ENCODE measurements around the gene CCDC120. TPM values are rescaled to one million over a fixed set of nuclear protein-coding genes. Genes with fewer than 3 reads are reported as not detected.

Gene CCDC120
- total RNA-seq, 2 donors from 2014 or later: 12.3 to 15.0 TPM

- DNase-seq (ENCODE audit: low spot score): no peak
- H3K9me3 ChIP-seq: no peaks in the 10 kb centered on the region
- intact Hi-C loops (cut with DNase I): no loop called here
- no peak for TF ChIP-seq POLR2A (IDR thresholded peaks at IDR 0.05)
- no peak for TF ChIP-seq CTCF (IDR thresholded peaks at IDR 0.05)
- TF ChIP-seq POLR2AphosphoS5 (IDR thresholded peaks at IDR 0.05): no peak
- no peak overlapping the region for H3K4me3 ChIP-seq
- H3K27ac ChIP-seq: no peak overlapping the region
- no peaks in the 10 kb centered on the region for H3K4me1 ChIP-seq (replicated peaks)
- no peaks in the 10 kb centered on the region for H3K27me3 ChIP-seq (replicated peaks; ENCODE audit: insufficient read depth)
- WGBS: 97% methylated on average over 4 of the region's 4 CpGs
- no peaks in the 10 kb centered on the region for H3K36me3 ChIP-seq
Observed at GRCh38 chrX:49096419-49096818, 37.6 kb downstream of the CCDC120 start.

DNA sequence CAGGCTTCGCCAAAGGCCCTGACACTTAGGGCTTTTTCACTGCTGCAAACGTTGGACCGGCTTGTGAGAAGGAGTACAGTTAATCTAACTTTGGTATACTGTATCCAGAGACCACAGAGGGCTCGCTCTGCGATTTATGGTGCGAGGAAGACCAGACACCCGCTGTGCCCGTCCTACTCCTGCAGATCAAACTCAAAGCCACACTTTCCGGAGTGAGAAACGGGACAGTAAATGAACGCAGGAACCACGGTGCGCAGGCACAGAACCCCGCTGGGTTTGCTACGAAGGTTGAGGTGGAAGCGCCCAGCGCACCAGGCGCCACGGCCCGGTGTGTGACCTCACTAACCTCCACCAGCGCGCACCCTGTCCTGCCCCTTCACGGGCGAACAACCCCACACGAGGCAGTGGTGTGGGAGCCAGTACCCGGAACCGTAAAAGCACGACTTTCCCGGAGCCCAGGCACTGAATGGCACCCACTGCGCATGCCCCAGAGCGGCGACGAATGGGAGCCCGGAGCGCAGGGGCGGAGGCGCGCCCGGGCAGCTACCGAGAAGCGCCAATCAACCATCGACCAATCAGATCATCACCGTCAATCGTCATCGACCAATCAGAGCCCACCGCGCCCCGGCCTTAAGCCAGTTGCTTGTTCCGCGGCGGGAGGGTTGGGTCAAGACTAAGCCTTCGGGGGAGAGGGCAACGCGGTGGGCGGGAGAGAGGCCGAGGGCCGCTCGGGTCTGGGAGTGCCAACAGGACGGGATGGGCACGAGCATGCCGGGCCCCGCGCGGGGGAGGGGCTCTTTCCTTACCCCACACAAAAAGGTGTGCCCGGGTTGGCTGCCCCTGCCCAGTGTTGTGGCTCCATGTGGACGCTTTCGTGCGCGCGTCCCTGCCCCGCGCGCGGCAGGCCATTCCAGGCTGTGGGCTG lies 42.2 kb downstream of the CCDC120 start:
- Histone ChIP-seq H3K4me3 (peak overlapping the region; percentile 36 to 42), H3K27ac (peak overlapping the region; percentile 31 to 56), H3K27me3 (replicated peaks; ENCODE audit: insufficient read depth) (no peaks in the 10 kb centered on the region), H3K9me3 (no peaks in the 10 kb centered on the region), H3K36me3 (no peaks in the 10 kb centered on the region), H3K4me1 (replicated peaks) (no peaks in the 10 kb centered on the region)
- peak; percentile 86 for DNase-seq (ENCODE audit: low spot score)
- intact Hi-C loops (cut with DNase I): no loop called here
- TF ChIP-seq POLR2A (IDR thresholded peaks at IDR 0.05) (peak; percentile 38), CTCF (IDR thresholded peaks at IDR 0.05) (no peak), POLR2AphosphoS5 (IDR thresholded peaks at IDR 0.05) (peak; percentile 87)
- WGBS: under 1% methylated on average over 32 of the region's 74 CpGs

- Histone ChIP-seq H3K9me3 (no peaks in the 10 kb centered on the region), H3K36me3 (no peaks in the 10 kb centered on the region), H3K4me1 (replicated peaks) (no peaks in the 10 kb centered on the region), H3K4me3 (peak overlapping the region; percentile 36 to 42), H3K27me3 (replicated peaks; ENCODE audit: insufficient read depth) (no peaks in the 10 kb centered on the region), H3K27ac (peak overlapping the region in 1 of 2 donors; percentile 19)
- no peak for DNase-seq (ENCODE audit: low spot score)
- TF ChIP-seq POLR2AphosphoS5 (IDR thresholded peaks at IDR 0.05) (no peak), CTCF (IDR thresholded peaks at IDR 0.05) (no peak), POLR2A (IDR thresholded peaks at IDR 0.05) (no peak)
- intact Hi-C loops (cut with DNase I): no loop called here
- 33% methylated on average over 3 of the region's 9 CpGs for WGBS
Observed at GRCh38 chrX:49101629-49101984, 42.8 kb downstream of the CCDC120 start.

DNA sequence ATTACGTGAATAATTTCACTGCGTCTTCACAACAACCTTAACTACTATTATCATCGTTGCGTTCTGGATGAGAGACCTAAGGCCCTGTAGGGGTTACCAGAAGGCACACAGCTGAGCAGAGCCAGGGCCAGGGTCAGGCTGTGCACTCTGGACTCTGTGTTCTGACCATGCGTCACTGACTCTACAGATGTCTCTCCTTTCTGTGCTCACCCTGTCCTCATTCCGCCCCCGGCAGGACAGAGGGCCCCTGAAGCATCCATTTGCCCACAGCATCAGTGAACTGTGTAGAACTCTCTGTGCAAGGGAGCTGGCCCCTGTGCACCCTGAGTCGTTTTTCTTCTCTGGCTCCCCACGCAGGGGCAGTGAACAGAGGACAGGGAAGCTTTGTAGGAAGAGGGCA lies 43.4 kb downstream of the CCDC120 start:
- Histone ChIP-seq H3K27ac (no peak overlapping the region), H3K27me3 (replicated peaks; ENCODE audit: insufficient read depth) (no peaks in the 10 kb centered on the region), H3K9me3 (no peaks in the 10 kb centered on the region), H3K36me3 (no peaks in the 10 kb centered on the region), H3K4me3 (no peak overlapping the region), H3K4me1 (replicated peaks) (no peaks in the 10 kb centered on the region)
- intact Hi-C loops (cut with DNase I): no loop called here
- no peak for TF ChIP-seq POLR2AphosphoS5 (IDR thresholded peaks at IDR 0.05)
- TF ChIP-seq CTCF (IDR thresholded peaks at IDR 0.05): no peak
- TF ChIP-seq POLR2A (IDR thresholded peaks at IDR 0.05): no peak
- WGBS: 41% methylated on average over 9 of the region's 9 CpGs
- DNase-seq (ENCODE audit: low spot score): no peak

- DNase-seq (ENCODE audit: low spot score): no peak
- 56% methylated on average over 3 of the region's 3 CpGs for WGBS
- Histone ChIP-seq H3K27ac (no peak overlapping the region), H3K4me1 (replicated peaks) (no peaks in the 10 kb centered on the region), H3K36me3 (no peaks in the 10 kb centered on the region), H3K4me3 (no peak overlapping the region), H3K9me3 (no peaks in the 10 kb centered on the region), H3K27me3 (replicated peaks; ENCODE audit: insufficient read depth) (no peaks in the 10 kb centered on the region)
- TF ChIP-seq POLR2AphosphoS5 (IDR thresholded peaks at IDR 0.05): no peak
- TF ChIP-seq POLR2A (IDR thresholded peaks at IDR 0.05): no peak
- intact Hi-C loops (cut with DNase I): no loop called here
Observed at GRCh38 chrX:49103637-49104036, 44.8 kb downstream of the CCDC120 start.

Data from prostate gland (tissue), 2 donors.